Muscle layer of duodenum (tissue), 2 donors: ENCODE measurements around the gene KIF4B.
"Not testable (repeated sequence)": the region's sequence is repeated elsewhere in the genome, so short reads cannot be mapped to it uniquely, and the experiment has no call there.

ENCODE experiments used
- H3K27ac ChIP-seq: one replicate; pipeline ENCODE4 v1.7.0; 2013; ENCODE audit warnings: mild to moderate bottlenecking, low read length
- H3K27me3 ChIP-seq: one replicate; pipeline ENCODE4 v1.7.0; 2013; ENCODE audit warnings: low read depth, mild to moderate bottlenecking, control low read depth, low read length
- H3K36me3 ChIP-seq, 2 donors: one replicate each; pipeline ENCODE4 v1.7.0; 2013; ENCODE audit warnings: low read length in 2 of 2, control low read depth in 1 of 2, mild to moderate bottlenecking in 1 of 2; ENCODE audit not compliant: insufficient read depth in 2 of 2, control insufficient read depth in 1 of 2
- H3K4me1 ChIP-seq, 2 donors: one replicate each; pipeline ENCODE4 v1.7.0; 2013; ENCODE audit warnings: low read length in 2 of 2, mild to moderate bottlenecking in 2 of 2, control low read depth in 1 of 2, moderate library complexity in 1 of 2; ENCODE audit not compliant: insufficient read depth in 2 of 2, control insufficient read depth in 1 of 2
- H3K4me3 ChIP-seq, 2 donors: one replicate each; pipeline ENCODE4 v1.7.0; 2013; ENCODE audit warnings: low read length in 2 of 2, low read depth in 1 of 2, mild to moderate bottlenecking in 1 of 2
- H3K9me3 ChIP-seq, 2 donors: one replicate each; pipeline ENCODE4 v1.7.0; 2013; ENCODE audit warnings: low read length in 2 of 2, control low read depth in 1 of 2, mild to moderate bottlenecking in 1 of 2; ENCODE audit not compliant: control insufficient read depth in 1 of 2
- donor health status: healthy.

The KIF4B gene

DNA sequence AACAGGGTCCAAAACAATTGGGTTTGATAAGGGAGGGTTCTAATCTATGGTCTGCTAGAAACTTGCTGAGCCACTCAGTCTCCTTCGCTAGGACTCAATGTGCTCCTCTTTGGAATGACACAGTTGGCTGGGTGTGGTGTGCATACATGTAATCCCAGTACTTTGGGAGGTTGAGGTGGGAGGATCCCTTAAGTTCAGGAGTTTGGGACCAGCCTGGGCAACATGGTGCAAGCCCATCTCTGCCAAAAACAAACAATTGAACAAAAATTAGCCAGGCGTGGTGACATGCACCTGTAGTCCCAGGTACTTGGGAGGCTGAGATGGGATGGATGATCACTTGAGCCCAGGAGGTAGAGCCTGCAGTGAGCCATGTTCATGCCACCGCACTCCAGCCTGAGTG, 2.7 kb upstream of the KIF4B start:
- H3K27me3 ChIP-seq = no peaks in the 10 kb centered on the region
- H3K27ac ChIP-seq = no peak overlapping the region
- H3K36me3 ChIP-seq = no peaks in the 10 kb centered on the region
- no peak overlapping the region for H3K4me3 ChIP-seq
- no peaks in the 10 kb centered on the region for H3K9me3 ChIP-seq
- H3K4me1 ChIP-seq = no peaks in the 10 kb centered on the region

GRCh38 chr5:155015239-155015638, 1.7 kb downstream of the KIF4B start:
- Histone ChIP-seq H3K4me1 (no peaks in the 10 kb centered on the region), H3K27me3 (no peaks in the 10 kb centered on the region), H3K27ac (no peak overlapping the region), H3K36me3 (no peaks in the 10 kb centered on the region), H3K4me3 (no peak overlapping the region), H3K9me3 (no peaks in the 10 kb centered on the region)

DNA sequence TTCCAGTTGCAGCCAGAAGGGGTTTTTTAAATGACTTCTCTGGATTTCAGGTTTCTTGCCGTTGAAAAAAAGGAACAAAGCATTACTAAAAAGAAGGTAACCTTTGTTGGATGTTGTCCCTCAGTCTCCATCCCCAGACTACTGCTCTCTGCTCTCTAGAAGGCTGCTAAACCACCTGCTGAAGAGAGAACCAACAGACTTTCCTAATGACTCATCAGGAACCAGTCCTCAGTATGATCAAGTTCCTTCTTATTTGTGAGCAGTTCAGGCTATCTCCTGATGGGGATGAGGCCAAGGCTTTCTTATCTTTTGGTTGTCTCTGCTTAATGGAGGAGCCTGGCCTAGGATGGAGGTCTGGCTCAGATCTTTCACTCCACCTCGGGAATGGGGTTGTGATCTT, 4.1 kb downstream of the KIF4B start:
- H3K27ac ChIP-seq = no peak overlapping the region
- no peaks in the 10 kb centered on the region for H3K27me3 ChIP-seq
- H3K36me3 ChIP-seq = no peaks in the 10 kb centered on the region
- H3K4me3 ChIP-seq = no peak overlapping the region
- H3K9me3 ChIP-seq = no peaks in the 10 kb centered on the region
- no peaks in the 10 kb centered on the region for H3K4me1 ChIP-seq

DNA sequence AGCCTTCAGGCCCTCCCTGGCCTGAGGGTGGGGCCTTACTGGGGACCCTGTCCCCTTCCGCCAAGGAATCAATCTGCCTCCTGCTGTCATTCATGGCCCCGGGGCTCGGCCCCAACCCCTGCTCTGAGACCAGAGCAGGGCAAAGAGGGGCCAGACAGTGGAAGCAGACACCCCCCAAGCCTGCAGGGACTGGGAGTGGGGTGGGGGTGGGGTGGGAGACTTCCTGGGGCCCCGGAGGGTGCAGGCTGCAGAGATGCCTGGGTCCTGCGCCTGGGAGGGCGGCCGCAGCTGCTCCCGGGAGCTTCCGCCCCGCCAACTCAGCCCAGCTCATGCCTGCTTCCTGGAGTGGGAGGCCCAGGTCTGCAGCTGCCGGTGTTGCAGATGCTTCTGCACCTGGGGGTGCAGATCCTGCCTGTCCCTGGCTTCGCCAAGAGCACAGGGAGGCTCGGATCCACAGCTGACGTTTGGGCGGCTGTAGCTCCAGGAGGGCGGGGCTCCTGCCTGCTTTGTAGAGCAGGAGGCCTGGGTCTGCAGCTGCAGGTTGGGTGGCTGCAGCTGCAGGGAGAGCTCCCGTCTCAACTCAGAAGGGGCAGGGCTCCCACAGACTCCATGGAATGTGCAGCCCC, 6.2 kb downstream of the KIF4B start:
- Histone ChIP-seq H3K9me3 (no peaks in the 10 kb centered on the region), H3K4me1 (no peaks in the 10 kb centered on the region)

DNA sequence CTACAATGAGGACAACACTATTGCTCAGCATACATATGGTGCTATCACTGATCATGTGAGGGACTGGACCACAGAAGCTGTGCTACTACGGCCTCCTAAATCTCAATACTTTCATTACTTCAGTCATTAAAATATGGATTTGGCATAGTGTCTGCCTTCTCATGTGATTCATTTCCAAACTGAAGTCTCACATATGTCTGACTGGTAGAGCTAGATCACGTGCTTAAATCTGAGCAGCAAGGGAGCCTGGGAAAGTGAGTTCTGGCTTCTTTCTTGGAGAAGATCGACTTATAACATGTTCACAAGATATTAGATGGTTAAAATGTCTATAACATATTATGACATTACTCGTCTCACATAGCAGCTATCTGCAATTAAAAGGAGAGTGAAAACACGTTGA, 8.3 kb downstream of the KIF4B start:
- no peaks in the 10 kb centered on the region for H3K4me1 ChIP-seq
- H3K27me3 ChIP-seq = no peaks in the 10 kb centered on the region
- no peak overlapping the region for H3K4me3 ChIP-seq
- H3K36me3 ChIP-seq = no peaks in the 10 kb centered on the region
- no peaks in the 10 kb centered on the region for H3K9me3 ChIP-seq
- H3K27ac ChIP-seq = no peak overlapping the region

More for the DNA sequence above, 6.2 kb downstream of the KIF4B start:
- H3K4me3 ChIP-seq = no peak overlapping the region
- H3K27ac ChIP-seq = no peak overlapping the region
- no peaks in the 10 kb centered on the region for H3K27me3 ChIP-seq
- H3K36me3 ChIP-seq = no peaks in the 10 kb centered on the region

GRCh38 chr5:155023320-155023719, 9.8 kb downstream of the KIF4B start:
- no peak overlapping the region for H3K4me3 ChIP-seq
- no peak overlapping the region for H3K27ac ChIP-seq
- H3K27me3 ChIP-seq = no peaks in the 10 kb centered on the region
- no peaks in the 10 kb centered on the region for H3K9me3 ChIP-seq
- no peaks in the 10 kb centered on the region for H3K36me3 ChIP-seq
- H3K4me1 ChIP-seq = no peaks in the 10 kb centered on the region

DNA sequence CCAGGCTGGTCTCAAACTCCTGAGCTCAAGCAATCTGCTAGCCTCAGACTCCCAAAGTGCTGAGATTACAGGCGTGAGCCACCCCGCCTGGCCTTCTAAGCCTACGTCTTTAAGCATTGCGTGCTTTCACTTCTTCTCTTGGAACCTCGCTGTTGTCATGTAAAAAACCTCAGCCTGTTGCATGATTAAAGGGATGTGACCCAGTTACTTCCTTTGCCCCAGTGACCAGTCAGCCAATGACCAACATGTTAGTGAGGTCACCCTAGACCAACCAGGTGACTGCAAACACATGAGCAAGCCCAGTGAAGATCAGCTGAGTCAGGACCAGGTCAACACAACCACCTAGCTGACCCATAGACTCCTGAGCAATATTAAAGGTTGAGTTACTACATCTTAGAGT, 10.5 kb downstream of the KIF4B start:
- Histone ChIP-seq H3K4me3 (no peak overlapping the region), H3K9me3 (peaks cover 0 to 6% of the 10 kb centered on the region in 2 donors), H3K36me3 (no peaks in the 10 kb centered on the region), H3K4me1 (no peaks in the 10 kb centered on the region), H3K27ac (no peak overlapping the region), H3K27me3 (no peaks in the 10 kb centered on the region)

GRCh38 chr5:155025895-155026294, 12.3 kb downstream of the KIF4B start:
- no peak overlapping the region for H3K27ac ChIP-seq
- no peaks in the 10 kb centered on the region for H3K27me3 ChIP-seq

GRCh38 chr5:155027993-155028629, 14.6 kb downstream of the KIF4B start:
- H3K9me3 ChIP-seq = peaks cover 0 to 11% of the 10 kb centered on the region in 2 donors
- no peaks in the 10 kb centered on the region for H3K4me1 ChIP-seq
- H3K36me3 ChIP-seq = no peaks in the 10 kb centered on the region
- no peak overlapping the region for H3K4me3 ChIP-seq
- no peak overlapping the region for H3K27ac ChIP-seq
- no peaks in the 10 kb centered on the region for H3K27me3 ChIP-seq

More at GRCh38 chr5:155025895-155026294, 12.3 kb downstream of the KIF4B start:
- no peaks in the 10 kb centered on the region for H3K36me3 ChIP-seq
- H3K9me3 ChIP-seq = peaks cover 0 to 11% of the 10 kb centered on the region in 2 donors
- no peaks in the 10 kb centered on the region for H3K4me1 ChIP-seq
- H3K4me3 ChIP-seq = no peak overlapping the region

GRCh38 chr5:155029240-155029639, 15.7 kb downstream of the KIF4B start:
- no peaks in the 10 kb centered on the region for H3K4me1 ChIP-seq
- H3K9me3 ChIP-seq = peaks cover 0 to 11% of the 10 kb centered on the region in 2 donors
- no peak overlapping the region for H3K4me3 ChIP-seq
- no peaks in the 10 kb centered on the region for H3K27me3 ChIP-seq
- H3K27ac ChIP-seq = no peak overlapping the region
- H3K36me3 ChIP-seq = no peaks in the 10 kb centered on the region

DNA sequence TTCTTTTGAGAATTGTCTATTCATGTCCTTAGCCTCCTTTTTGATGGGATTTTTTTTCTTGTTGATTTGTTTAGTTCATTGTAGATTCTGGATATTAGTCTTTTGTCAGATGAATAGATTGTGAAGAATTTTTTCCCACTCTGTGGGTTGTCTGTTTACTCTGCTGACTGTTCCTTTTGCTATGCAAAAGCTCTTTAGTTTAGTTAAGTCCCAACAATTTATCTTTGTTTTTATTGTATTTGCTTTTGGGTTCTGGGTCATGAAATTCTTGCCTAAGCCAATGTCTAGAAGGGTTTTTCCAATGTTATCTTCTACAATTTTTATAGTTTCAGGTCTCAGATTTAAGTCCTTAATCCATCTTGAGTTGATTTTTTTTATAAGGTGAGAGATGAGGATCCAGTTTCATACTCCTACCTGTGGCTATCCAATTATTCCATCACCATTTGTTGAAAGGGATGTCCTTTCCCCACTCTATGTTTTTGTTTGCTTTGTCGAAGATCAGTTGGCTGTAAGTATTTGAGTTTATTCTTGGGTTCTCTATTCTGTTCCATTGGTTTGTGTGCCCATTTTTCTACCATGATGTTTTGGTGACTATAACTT, 20.7 kb downstream of the KIF4B start:
- not testable (repeated sequence) for H3K36me3 ChIP-seq, H3K27ac ChIP-seq, H3K27me3 ChIP-seq, H3K4me3 ChIP-seq, H3K4me1 ChIP-seq, H3K9me3 ChIP-seq
